ENCODE data around the gene PALD1. TPM values are rescaled to one million over a fixed set of nuclear protein-coding genes. Genes with fewer than 3 reads are reported as not detected.
"Not testable (repeated sequence)": the region's sequence is repeated elsewhere in the genome, so short reads cannot be mapped to it uniquely, and the experiment has no call there.

The PALD1 gene
- total RNA-seq, 6 experiments from 2014 or later = 0.81 to 2.9 (median 1.3) TPM

GRCh38 chr10:70482982-70483760 is 4.6 kb downstream of the PALD1 start:
- Histone ChIP-seq H3K27me3 (no peaks in the 10 kb centered on the region), H3K4me1 (peaks cover 0 to 9% (median 0%) of the 10 kb centered on the region in 4 donors), H3K27ac (peak overlapping the region in 1 of 3 donors; percentile 22), H3K36me3 (no peaks in the 10 kb centered on the region), H3K4me3 (no peak overlapping the region), H3K9me3 (no peaks in the 10 kb centered on the region)
- no peak for ATAC-seq
- DNase-seq = no peak
- intact Hi-C loops (cut with DNase I) = no loop called here
- no peak for TF ChIP-seq POLR2A (IDR thresholded peaks at IDR 0.05)
- no peak for TF ChIP-seq CTCF (IDR thresholded peaks at IDR 0.05)
- WGBS (ENCODE audit: insufficient coverage, low coverage, low lambda C conversion rate, missing lambda C conversion rate) = 43% methylated on average over 4 of the region's 8 CpGs

- H3K4me1 ChIP-seq; H3K27me3 ChIP-seq; ATAC-seq; intact Hi-C loops (cut with DNase I); H3K27ac ChIP-seq; H3K4me3 ChIP-seq; DNase-seq; H3K9me3 ChIP-seq; H3K36me3 ChIP-seq: not testable (repeated sequence)
- 82% methylated on average over 5 of the region's 6 CpGs for WGBS (ENCODE audit: insufficient coverage, low coverage, low lambda C conversion rate, missing lambda C conversion rate)
These were observed 5.3 kb downstream of the PALD1 start for GRCh38 chr10:70483872-70484271.

- DNase-seq (no peak), ATAC-seq (no peak)
- Histone ChIP-seq H3K36me3 (no peaks in the 10 kb centered on the region), H3K27ac (no peak overlapping the region), H3K9me3 (no peaks in the 10 kb centered on the region), H3K27me3 (no peaks in the 10 kb centered on the region), H3K4me1 (no peaks in the 10 kb centered on the region), H3K4me3 (no peak overlapping the region)
- WGBS (ENCODE audit: insufficient coverage, low coverage, low lambda C conversion rate, missing lambda C conversion rate) = 85% methylated on average over 3 of the region's 3 CpGs
- intact Hi-C loops (cut with DNase I) = no loop called here
- no peak for TF ChIP-seq CTCF (IDR thresholded peaks at IDR 0.05)
- no peak for TF ChIP-seq POLR2A (IDR thresholded peaks at IDR 0.05)
These were observed 9.3 kb downstream of the PALD1 start for GRCh38 chr10:70487824-70488223.

- H3K27me3 ChIP-seq = no peaks in the 10 kb centered on the region
- no peaks in the 10 kb centered on the region for H3K9me3 ChIP-seq
- no peak overlapping the region for H3K27ac ChIP-seq
- no peak overlapping the region for H3K4me3 ChIP-seq
- TF ChIP-seq CTCF (IDR thresholded peaks at IDR 0.05) (no peak), POLR2A (IDR thresholded peaks at IDR 0.05) (no peak)
- ATAC-seq = no peak
- DNase-seq = no peak
- no peaks in the 10 kb centered on the region for H3K36me3 ChIP-seq
- H3K4me1 ChIP-seq = no peaks in the 10 kb centered on the region
- WGBS (ENCODE audit: insufficient coverage, low coverage, low lambda C conversion rate, missing lambda C conversion rate) = 62% methylated on average over 3 of the region's 4 CpGs
- intact Hi-C loops (cut with DNase I) = no loop called here
These were observed 11.6 kb downstream of the PALD1 start for GRCh38 chr10:70490142-70490541.

GRCh38 chr10:70491614-70492013 is 13.0 kb downstream of the PALD1 start:
- H3K27me3 ChIP-seq = no peaks in the 10 kb centered on the region
- no peaks in the 10 kb centered on the region for H3K36me3 ChIP-seq
- no peaks in the 10 kb centered on the region for H3K4me1 ChIP-seq
- WGBS (ENCODE audit: insufficient coverage, low coverage, low lambda C conversion rate, missing lambda C conversion rate) = 85% methylated on average over 2 of the region's 2 CpGs
- H3K4me3 ChIP-seq = no peak overlapping the region
- DNase-seq = no peak
- no peak for ATAC-seq
- no peaks in the 10 kb centered on the region for H3K9me3 ChIP-seq
- TF ChIP-seq POLR2A (IDR thresholded peaks at IDR 0.05) (no peak), CTCF (IDR thresholded peaks at IDR 0.05) (no peak)
- no peak overlapping the region for H3K27ac ChIP-seq
- intact Hi-C loops (cut with DNase I) = no loop called here

Data from right lobe of liver (tissue), 6 donors.